Mesenchymal stem cell (in vitro differentiated cells and primary cell): ENCODE data around the gene NDNF.

ENCODE experiments used
- DNase-seq: peaks from one replicate; pipeline ENCODE4 v3.0.0-alpha.2; 2013
- H2AFZ ChIP-seq: one replicate; pipeline ENCODE4 v1.6.1; 2013; ENCODE audit warnings: low read depth, mild to moderate bottlenecking, control low read depth, inconsistent platforms, low read length, moderate library complexity
- H2AK5ac ChIP-seq: 2 replicates; pipeline ENCODE4 v1.6.1; 2013; ENCODE audit warnings: low read length, moderate library complexity, mild to moderate bottlenecking, inconsistent platforms; ENCODE audit not compliant: severe bottlenecking
- H2BK120ac ChIP-seq: one replicate; pipeline ENCODE4 v1.6.1; 2013; ENCODE audit warnings: low read depth, mild to moderate bottlenecking, inconsistent platforms, low read length, moderate library complexity
- H2BK12ac ChIP-seq, 2 experiments: one replicate each; pipeline ENCODE4 v1.6.1; 2013; ENCODE audit warnings: inconsistent platforms in 2 of 2, low read length in 2 of 2, mild to moderate bottlenecking in 2 of 2, moderate library complexity in 2 of 2, control low read depth in 1 of 2
- H2BK15ac ChIP-seq: one replicate; pipeline ENCODE4 v1.6.1; 2013; ENCODE audit warnings: mild to moderate bottlenecking, low read depth, inconsistent platforms; ENCODE audit not compliant: poor library complexity, severe bottlenecking
- H2BK5ac ChIP-seq: 2 replicates; pipeline ENCODE4 v1.6.1; 2013; ENCODE audit warnings: low read depth, mild to moderate bottlenecking, low read length, control low read depth, inconsistent platforms; ENCODE audit not compliant: poor library complexity, severe bottlenecking
- H3K14ac ChIP-seq, 2 experiments: one replicate each; pipeline ENCODE4 v1.6.1; 2013; ENCODE audit warnings: inconsistent platforms in 2 of 2, low read length in 2 of 2, control low read depth in 1 of 2, mild to moderate bottlenecking in 1 of 2, moderate library complexity in 1 of 2
- H3K18ac ChIP-seq, 2 experiments: one replicate each; pipeline ENCODE4 v1.6.1; 2013; ENCODE audit warnings: inconsistent platforms in 2 of 2, low read length in 2 of 2, control low read depth in 1 of 2, low read depth in 1 of 2, mild to moderate bottlenecking in 1 of 2
- H3K23ac ChIP-seq, 2 experiments: one replicate each; pipeline ENCODE4 v1.6.1; 2013; ENCODE audit warnings: inconsistent platforms in 2 of 2, low read length in 2 of 2, mild to moderate bottlenecking in 2 of 2, moderate library complexity in 2 of 2, control low read depth in 1 of 2
- H3K27ac ChIP-seq: 2 replicates; pipeline ENCODE4 v1.5.1; 2013; ENCODE audit warnings: mild to moderate bottlenecking, moderate library complexity, low read length, control low read depth, inconsistent platforms; ENCODE audit not compliant: poor library complexity, severe bottlenecking
- H3K27me3 ChIP-seq, 2 experiments: 2 replicates each; pipeline versions ENCODE4 v1.6.1 to v1.7.0; 2013; ENCODE audit warnings: low read length in 2 of 2, mild to moderate bottlenecking in 2 of 2, moderate library complexity in 2 of 2, control low read depth in 1 of 2, inconsistent platforms in 1 of 2; ENCODE audit not compliant: control insufficient read depth in 1 of 2, insufficient read depth in 1 of 2
- H3K36me3 ChIP-seq, 2 experiments: 2 replicates each; pipeline versions ENCODE4 v1.6.1 to v1.7.0; 2013; ENCODE audit warnings: low read length in 2 of 2, control low read depth in 1 of 2, inconsistent platforms in 1 of 2, low read depth in 1 of 2, mild to moderate bottlenecking in 1 of 2; ENCODE audit not compliant: insufficient read depth in 2 of 2, control insufficient read depth in 1 of 2
- H3K4ac ChIP-seq, 2 experiments: one replicate each; pipeline ENCODE4 v1.6.1; 2013; ENCODE audit warnings: inconsistent platforms in 2 of 2, low read length in 2 of 2, mild to moderate bottlenecking in 2 of 2, moderate library complexity in 2 of 2, control low read depth in 1 of 2, low read depth in 1 of 2
- H3K4me1 ChIP-seq: 2 replicates; pipeline ENCODE4 v1.6.1; 2013; ENCODE audit warnings: low read depth, low read length, control low read depth; ENCODE audit not compliant: control insufficient read depth, insufficient read depth
- H3K4me2 ChIP-seq: 2 replicates; pipeline ENCODE4 v1.6.1; 2013; ENCODE audit warnings: low read length, mild to moderate bottlenecking, inconsistent platforms; ENCODE audit not compliant: poor library complexity, severe bottlenecking
- H3K4me3 ChIP-seq, 2 experiments: 2 replicates each; pipeline versions ENCODE4 v1.5.1 to v1.7.0; 2013; ENCODE audit warnings: low read length in 2 of 2, mild to moderate bottlenecking in 2 of 2, control low read depth in 1 of 2, low read depth in 1 of 2; ENCODE audit not compliant: insufficient read depth in 1 of 2
- H3K79me1 ChIP-seq: replicated peaks from 2 replicates; pipeline ENCODE4 v1.6.1; 2013; ENCODE audit warnings: mild to moderate bottlenecking, control low read depth, low read length, inconsistent platforms; ENCODE audit not compliant: poor library complexity, severe bottlenecking
- H3K9ac ChIP-seq: 2 replicates; pipeline ENCODE4 v1.7.0; 2013; ENCODE audit warnings: mild to moderate bottlenecking, low read length, moderate library complexity
- H3K9me3 ChIP-seq: 2 replicates; pipeline ENCODE4 v1.7.0; 2013; ENCODE audit warnings: mild to moderate bottlenecking, low read length; ENCODE audit not compliant: control insufficient read depth
- H4K8ac ChIP-seq: one replicate; pipeline ENCODE4 v1.6.1; 2013; ENCODE audit warnings: inconsistent platforms, mild to moderate bottlenecking, low read length, moderate library complexity
- H4K91ac ChIP-seq: one replicate; pipeline ENCODE4 v1.6.1; 2013; ENCODE audit warnings: mild to moderate bottlenecking, low read length, inconsistent platforms
- WGBS: methylation state at CpG from one replicate; pipeline ENCODE4 v1.1.7; 2013; ENCODE audit warnings: mixed read lengths; 5-methylcytosine and 5-hydroxymethylcytosine counted together

The NDNF gene

DNA sequence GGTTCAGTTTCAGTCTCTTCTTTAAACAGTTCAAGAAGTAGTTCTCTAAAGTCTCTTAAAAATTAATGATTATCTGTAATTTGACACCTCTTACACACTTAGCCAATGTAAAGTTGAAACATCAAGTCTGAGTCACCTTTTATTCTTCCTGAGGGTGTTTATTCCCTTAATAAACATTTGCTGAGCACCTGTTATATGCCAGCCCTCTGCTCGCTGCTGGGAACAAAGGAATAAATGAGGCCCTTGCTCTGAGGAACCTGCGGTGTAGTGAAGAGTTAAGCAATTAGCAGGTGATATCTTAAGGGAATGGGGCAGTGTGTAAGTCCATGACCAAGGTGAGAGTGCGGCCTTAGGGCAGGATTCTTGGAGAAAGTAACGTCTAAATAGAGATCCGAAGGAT lies 5.2 kb upstream of the NDNF start:
- 63% methylated on average over 5 of the region's 5 CpGs for WGBS
- no peak overlapping the region for H3K4ac ChIP-seq
- H4K91ac ChIP-seq, result no peak overlapping the region
- no peak overlapping the region for H2AFZ ChIP-seq
- no peaks in the 10 kb centered on the region for H3K36me3 ChIP-seq
- no peak overlapping the region for H3K9ac ChIP-seq
- H3K18ac ChIP-seq, result no peak overlapping the region
- DNase-seq, result no peak
- H3K14ac ChIP-seq, result no peak overlapping the region
- no peak overlapping the region for H2BK5ac ChIP-seq
- H3K4me3 ChIP-seq, result no peak overlapping the region
- H4K8ac ChIP-seq, result no peak overlapping the region
- no peak overlapping the region for H3K23ac ChIP-seq
- no peak overlapping the region for H3K4me2 ChIP-seq
- H3K27ac ChIP-seq, result no peak overlapping the region
- no peak overlapping the region for H2AK5ac ChIP-seq
- no peak overlapping the region for H2BK12ac ChIP-seq
- peaks cover 4% of the 10 kb centered on the region for H3K4me1 ChIP-seq
- peaks cover 13 to 15% of the 10 kb centered on the region in 2 experiments for H3K27me3 ChIP-seq
- peaks cover 17% of the 10 kb centered on the region for H3K9me3 ChIP-seq
- H3K79me1 ChIP-seq, result no peaks in the 10 kb centered on the region
- no peak overlapping the region for H2BK120ac ChIP-seq
- H2BK15ac ChIP-seq, result no peak overlapping the region

DNA sequence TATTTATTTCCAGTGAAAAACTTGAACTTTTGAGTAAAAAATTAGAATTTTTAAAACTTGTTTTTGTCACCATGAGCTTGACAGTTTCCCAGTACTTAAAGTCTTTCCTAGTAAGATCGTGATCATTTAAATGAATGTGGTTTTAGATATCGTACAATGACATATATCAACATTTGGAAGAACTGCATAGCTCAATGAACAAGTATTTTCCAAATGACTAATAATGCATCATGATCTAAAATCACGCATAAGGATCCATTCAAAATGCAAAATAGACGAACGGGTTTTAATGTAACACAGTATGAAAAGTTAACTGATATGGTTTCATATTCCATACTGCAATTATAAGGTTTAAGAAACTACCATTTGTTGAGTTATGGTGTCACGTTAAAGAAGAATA lies 4.1 kb upstream of the NDNF start:
- Histone ChIP-seq H3K9ac (no peak overlapping the region), H3K27ac (no peak overlapping the region), H3K36me3 (no peaks in the 10 kb centered on the region), H2BK5ac (no peak overlapping the region), H3K4me2 (no peak overlapping the region), H3K4me3 (no peak overlapping the region), H3K4me1 (peaks cover 10% of the 10 kb centered on the region), H2AK5ac (no peak overlapping the region), H3K18ac (no peak overlapping the region), H4K8ac (no peak overlapping the region), H4K91ac (no peak overlapping the region), H3K27me3 (peaks cover 13 to 21% of the 10 kb centered on the region in 2 experiments), H3K4ac (no peak overlapping the region), H2AFZ (no peak overlapping the region), H2BK120ac (no peak overlapping the region), H3K14ac (no peak overlapping the region), H3K9me3 (peaks cover 12% of the 10 kb centered on the region), H3K79me1 (no peaks in the 10 kb centered on the region), H3K23ac (no peak overlapping the region), H2BK15ac (no peak overlapping the region), H2BK12ac (no peak overlapping the region)
- 100% methylated on average over 2 of the region's 6 CpGs for WGBS
- DNase-seq, result no peak

DNA sequence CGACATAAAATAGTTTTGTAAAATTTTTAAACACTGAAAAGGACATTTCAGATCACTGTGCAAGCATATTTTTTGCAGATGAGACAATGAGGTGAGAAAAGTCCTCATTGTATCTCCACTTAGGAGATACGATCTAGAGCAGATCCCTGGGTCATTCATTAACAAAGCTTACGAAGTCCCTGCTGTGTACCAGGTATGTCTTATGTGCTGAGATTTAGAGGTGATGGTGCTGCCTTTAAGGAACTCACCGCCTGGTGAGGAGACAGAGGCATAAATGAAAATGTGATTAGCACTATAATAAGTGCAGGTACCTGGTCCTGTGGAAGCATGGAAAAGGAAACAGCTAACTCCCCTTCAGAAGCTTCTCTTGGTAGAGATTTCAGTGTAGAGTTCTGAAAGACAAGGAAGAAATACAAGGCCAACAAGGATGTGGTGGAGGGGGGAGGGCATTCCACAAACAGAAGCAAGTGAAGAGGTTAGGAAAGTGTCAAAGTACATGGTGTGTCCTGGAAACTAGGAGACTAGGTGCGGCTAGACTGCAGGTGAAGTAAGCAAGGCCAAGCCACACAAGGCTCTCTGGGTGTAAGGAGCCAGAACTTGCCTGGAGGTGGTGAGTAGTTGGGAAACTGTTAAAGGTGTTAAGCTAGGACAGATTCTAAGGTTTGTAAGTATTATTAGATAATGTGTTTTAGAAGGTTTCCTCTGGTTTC lies 1.5 kb upstream of the NDNF start:
- Histone ChIP-seq H2AK5ac (no peak overlapping the region), H3K9me3 (no peaks in the 10 kb centered on the region), H2BK12ac (no peak overlapping the region), H3K14ac (no peak overlapping the region), H3K27ac (no peak overlapping the region), H3K27me3 (peaks cover 13 to 35% of the 10 kb centered on the region in 2 experiments), H3K18ac (no peak overlapping the region), H4K8ac (no peak overlapping the region), H4K91ac (no peak overlapping the region), H3K23ac (peak overlapping the region in 1 of 2 experiments; percentile 97), H2AFZ (no peak overlapping the region), H3K4me2 (no peak overlapping the region), H2BK120ac (no peak overlapping the region), H3K9ac (no peak overlapping the region), H2BK5ac (no peak overlapping the region), H3K4me1 (peaks cover 18% of the 10 kb centered on the region), H3K4ac (no peak overlapping the region), H3K79me1 (no peaks in the 10 kb centered on the region), H3K4me3 (no peak overlapping the region), H2BK15ac (no peak overlapping the region), H3K36me3 (no peaks in the 10 kb centered on the region)
- WGBS, result 76% methylated on average over 4 of the region's 5 CpGs
- no peak for DNase-seq

DNA sequence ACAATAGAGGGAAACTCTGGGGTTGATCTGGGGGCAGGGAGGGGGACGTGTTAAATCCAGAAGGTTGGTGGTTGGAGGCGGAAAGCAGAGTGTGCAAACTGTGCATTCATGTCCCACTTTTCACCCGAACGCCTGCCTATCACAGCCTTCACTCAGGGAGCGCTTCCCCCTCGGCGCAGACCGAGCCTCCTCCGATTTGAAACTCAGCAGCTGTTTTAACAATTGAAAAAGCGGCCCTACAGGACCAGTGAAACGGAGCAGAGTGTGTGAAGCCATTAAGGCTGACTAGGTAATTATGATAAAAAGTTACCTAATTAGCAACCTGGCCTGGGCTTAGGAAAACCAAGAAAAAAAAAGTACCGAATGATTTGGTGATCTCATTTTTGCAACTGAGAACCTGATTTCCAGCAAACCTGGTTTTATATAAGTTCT lies 685 bp upstream of the NDNF start:
- WGBS, result 3% methylated on average over 7 of the region's 12 CpGs

More for the DNA sequence above, 685 bp upstream of the NDNF start:
- H3K79me1 ChIP-seq, result no peaks in the 10 kb centered on the region
- H3K18ac ChIP-seq, result no peak overlapping the region
- H4K8ac ChIP-seq, result no peak overlapping the region
- H2BK15ac ChIP-seq, result no peak overlapping the region
- H3K9me3 ChIP-seq, result no peaks in the 10 kb centered on the region
- no peak overlapping the region for H3K23ac ChIP-seq
- no peak overlapping the region for H2BK12ac ChIP-seq
- H2BK5ac ChIP-seq, result no peak overlapping the region
- H3K4me1 ChIP-seq, result peaks cover 18% of the 10 kb centered on the region
- no peak for DNase-seq
- no peak overlapping the region for H2AFZ ChIP-seq
- H3K4ac ChIP-seq, result no peak overlapping the region
- no peak overlapping the region for H3K27ac ChIP-seq
- no peaks in the 10 kb centered on the region for H3K36me3 ChIP-seq
- H3K9ac ChIP-seq, result peak overlapping the region; percentile 79
- no peak overlapping the region for H2BK120ac ChIP-seq
- peaks cover 13 to 35% of the 10 kb centered on the region in 2 experiments for H3K27me3 ChIP-seq
- no peak overlapping the region for H2AK5ac ChIP-seq
- peak overlapping the region; percentile 47 to 88 for H3K4me3 ChIP-seq
- H4K91ac ChIP-seq, result no peak overlapping the region
- H3K4me2 ChIP-seq, result peak overlapping the region; percentile 84
- H3K14ac ChIP-seq, result no peak overlapping the region
